Ishikawa (cell line): ENCODE results near the gene CACNA1H.

ENCODE experiments used
- CEBPB ChIP-seq: IDR thresholded peaks from 2 replicates; pipeline ENCODE4 v1.6.1; 2012
- CREB1 ChIP-seq: IDR thresholded peaks from 2 replicates; pipeline ENCODE4 v1.6.1; 2012; ENCODE audit warnings: low read depth
- EGR1 ChIP-seq: IDR thresholded peaks from 2 replicates; pipeline ENCODE4 v1.6.1; 2012
- EP300 ChIP-seq: IDR thresholded peaks from 2 replicates; pipeline ENCODE4 v1.6.1; 2012; ENCODE audit warnings: borderline replicate concordance
- FOXM1 ChIP-seq: IDR thresholded peaks from 2 replicates; pipeline ENCODE4 v1.6.1; 2012; ENCODE audit warnings: low read depth, borderline replicate concordance
- MAX ChIP-seq: IDR thresholded peaks from 2 replicates; pipeline ENCODE4 v1.6.1; 2012
- NFIC ChIP-seq: IDR thresholded peaks from 2 replicates; pipeline ENCODE4 v1.6.1; 2012
- RAD21 ChIP-seq: IDR thresholded peaks from 2 replicates; pipeline ENCODE4 v1.6.1; 2012; ENCODE audit warnings: low read depth
- REST ChIP-seq: IDR thresholded peaks from 2 replicates; pipeline ENCODE4 v1.6.1; 2012; ENCODE audit warnings: low read depth, mild to moderate bottlenecking
- TAF1 ChIP-seq: IDR thresholded peaks from 2 replicates; pipeline ENCODE4 v1.6.1; 2012; ENCODE audit warnings: low read depth, mild to moderate bottlenecking
- TCF12 ChIP-seq: IDR thresholded peaks from 2 replicates; pipeline ENCODE4 v1.6.1; 2012; ENCODE audit warnings: low read depth
- TEAD4 ChIP-seq: IDR thresholded peaks from 2 replicates; pipeline ENCODE4 v1.6.1; 2012
- USF1 ChIP-seq: IDR thresholded peaks from 2 replicates; pipeline ENCODE4 v1.6.1; 2012
- YY1 ChIP-seq: IDR thresholded peaks from 2 replicates; pipeline ENCODE4 v1.6.1; 2012; ENCODE audit warnings: low read depth
- ZBTB7A ChIP-seq: IDR thresholded peaks from 2 replicates; pipeline ENCODE4 v1.6.1; 2012; ENCODE audit warnings: low read depth

Gene CACNA1H

GRCh38 chr16:1126044-1126443, 26.9 kb upstream of the CACNA1H start:
- TF ChIP-seq CEBPB (no peak), REST (no peak), NFIC (no peak), EP300 (no peak), TEAD4 (no peak), ZBTB7A (no peak), USF1 (no peak), TCF12 (no peak), EGR1 (no peak), FOXM1 (no peak), YY1 (no peak), TAF1 (no peak)

GRCh38 chr16:1126586-1126985, 26.3 kb upstream of the CACNA1H start:
- TF ChIP-seq MAX (no peak), ZBTB7A (no peak), TEAD4 (no peak), CREB1 (no peak), TCF12 (no peak), NFIC (no peak), RAD21 (no peak), TAF1 (no peak), FOXM1 (no peak), USF1 (no peak), EP300 (no peak), YY1 (no peak), EGR1 (no peak), CEBPB (no peak), REST (no peak)

- TF ChIP-seq CREB1 (no peak), NFIC (no peak), TAF1 (no peak), EP300 (no peak), RAD21 (no peak), TCF12 (no peak), FOXM1 (no peak), ZBTB7A (no peak), EGR1 (no peak), CEBPB (no peak), REST (no peak), MAX (no peak), YY1 (no peak), TEAD4 (no peak), USF1 (no peak)
These were observed 25.8 kb upstream of the CACNA1H start for GRCh38 chr16:1127101-1127500.

GRCh38 chr16:1127971-1128715, 24.8 kb upstream of the CACNA1H start:
- no peak for TF ChIP-seq YY1
- no peak for TF ChIP-seq REST
- no peak for TF ChIP-seq MAX
- TF ChIP-seq ZBTB7A, result no peak
- TF ChIP-seq EGR1, result no peak
- no peak for TF ChIP-seq NFIC
- no peak for TF ChIP-seq CREB1
- no peak for TF ChIP-seq FOXM1
- no peak for TF ChIP-seq EP300
- no peak for TF ChIP-seq CEBPB
- no peak for TF ChIP-seq TAF1
- TF ChIP-seq USF1, result no peak
- no peak for TF ChIP-seq TCF12
